ENCODE data around the gene GLT1D1.

GLT1D1 gene

GRCh38 chr12:128916425-128916824, 63.1 kb downstream of the GLT1D1 start:
- DNase-seq = no peak

- no peak for DNase-seq
These were observed 65.4 kb downstream of the GLT1D1 start for GRCh38 chr12:128918481-128919260.

GRCh38 chr12:128920468-128920867, 67.2 kb downstream of the GLT1D1 start:
- no peak for DNase-seq

- no peak for DNase-seq
These were observed 75.1 kb downstream of the GLT1D1 start for GRCh38 chr12:128928361-128928760.

- no peak for DNase-seq
These were observed 75.8 kb downstream of the GLT1D1 start for GRCh38 chr12:128929057-128929456.

- DNase-seq = no peak
These were observed 77.3 kb downstream of the GLT1D1 start for GRCh38 chr12:128930606-128931005.

GRCh38 chr12:128932521-128932920, 79.2 kb downstream of the GLT1D1 start:
- no peak for DNase-seq

GRCh38 chr12:128933039-128933438, 79.8 kb downstream of the GLT1D1 start:
- no peak for DNase-seq

GRCh38 chr12:128933926-128934325, 80.6 kb downstream of the GLT1D1 start:
- DNase-seq = no peak

GRCh38 chr12:128938886-128939285, 85.6 kb downstream of the GLT1D1 start:
- DNase-seq = no peak

GRCh38 chr12:128940090-128940888, 87.0 kb downstream of the GLT1D1 start:
- no peak for DNase-seq

GRCh38 chr12:128940974-128941373, 87.7 kb downstream of the GLT1D1 start:
- DNase-seq = no peak

- DNase-seq = no peak
These were observed 89.7 kb downstream of the GLT1D1 start for GRCh38 chr12:128942960-128943477.

GRCh38 chr12:128944956-128945355, 91.7 kb downstream of the GLT1D1 start:
- DNase-seq = no peak

- DNase-seq = no peak
These were observed 93.9 kb downstream of the GLT1D1 start for GRCh38 chr12:128947209-128947608.

- DNase-seq = no peak
These were observed 95.8 kb downstream of the GLT1D1 start for GRCh38 chr12:128949086-128949485.

- DNase-seq = no peak
These were observed 98.2 kb downstream of the GLT1D1 start for GRCh38 chr12:128951448-128951847.

- no peak for DNase-seq
These were observed 103.5 kb downstream of the GLT1D1 start for GRCh38 chr12:128956755-128957154.

- DNase-seq = no peak
These were observed 106.6 kb downstream of the GLT1D1 start for GRCh38 chr12:128959901-128960300.

GRCh38 chr12:128961308-128961902, 108.1 kb downstream of the GLT1D1 start:
- no peak for DNase-seq

- DNase-seq = no peak
These were observed 108.7 kb downstream of the GLT1D1 start for GRCh38 chr12:128961957-128962356.

- DNase-seq = no peak
These were observed 113.0 kb downstream of the GLT1D1 start for GRCh38 chr12:128966203-128966810.

GRCh38 chr12:128968668-128969067, 115.4 kb downstream of the GLT1D1 start:
- DNase-seq = no peak
